ENCODE results near the gene STOML3.

Gene STOML3

DNA sequence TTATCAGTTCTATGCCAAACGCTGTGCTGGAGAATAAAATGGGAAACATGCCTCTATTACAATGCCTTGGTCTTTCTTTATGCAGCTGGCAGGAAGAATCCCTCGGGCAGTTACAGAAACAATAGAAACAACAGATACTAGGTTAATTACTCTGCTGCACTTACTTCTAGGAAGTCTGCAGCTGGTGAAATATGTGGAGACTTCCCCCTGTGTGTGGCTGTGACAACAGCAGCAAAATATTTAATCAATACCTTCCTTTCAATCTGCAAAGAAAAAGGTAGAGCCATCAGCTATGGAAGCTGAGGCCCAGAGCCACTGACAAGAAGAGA lies 9.9 kb downstream of the STOML3 start:
- DNase-seq, result no peak

DNA sequence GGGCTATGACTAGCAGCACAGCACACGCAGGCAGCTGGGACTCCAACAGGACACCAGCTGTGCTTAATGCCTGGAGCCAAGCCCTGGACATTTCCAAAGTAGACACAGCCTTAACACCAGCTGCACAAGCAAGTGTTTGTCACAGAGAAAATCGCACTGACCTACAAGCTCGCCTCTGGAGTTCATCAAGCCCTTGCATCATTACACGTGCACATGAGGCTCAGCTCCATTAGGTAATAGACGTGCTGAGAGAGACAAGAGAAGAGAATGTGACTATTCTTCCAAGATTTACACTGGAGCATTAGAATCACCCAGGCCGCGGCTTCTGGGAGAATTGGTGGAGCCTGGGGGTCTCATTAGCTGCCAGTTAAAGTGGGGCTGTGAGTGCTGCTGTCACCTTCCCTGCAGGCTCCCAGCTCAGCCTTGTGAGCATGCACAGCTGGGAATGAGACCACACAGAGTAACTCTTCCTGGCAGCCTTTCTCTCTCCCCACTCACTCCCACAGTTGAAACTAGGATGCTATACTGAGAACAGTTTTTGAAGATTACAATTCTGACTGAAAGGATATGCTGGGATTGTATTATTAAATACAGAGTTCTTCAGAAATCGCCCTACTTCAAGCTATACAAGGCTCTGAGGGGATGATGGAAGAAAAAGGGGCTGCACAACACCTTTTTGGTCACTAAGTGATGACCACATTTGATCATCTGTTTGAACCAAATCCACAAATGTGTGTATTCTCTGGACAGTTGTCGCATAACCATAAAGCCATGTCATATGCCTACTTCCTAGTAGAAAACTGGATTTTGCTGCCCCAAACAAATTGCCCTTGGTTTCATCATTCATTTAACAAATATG lies 10.5 kb downstream of the STOML3 start:
- DNase-seq, result peak in 1 of 2 experiments; percentile 1

- no peak for DNase-seq
Measured at GRCh38 chr13:38970380-38971051, 20.1 kb downstream of the STOML3 start.

- no peak for DNase-seq
Measured at GRCh38 chr13:38969187-38969586, 21.4 kb downstream of the STOML3 start.

GRCh38 chr13:38967446-38967845 lies 23.2 kb downstream of the STOML3 start:
- no peak for DNase-seq

- DNase-seq, result no peak
Measured at GRCh38 chr13:38965281-38965680, 25.4 kb downstream of the STOML3 start.

- DNase-seq, result no peak
Measured at GRCh38 chr13:38960175-38960574, 30.5 kb downstream of the STOML3 start.

- no peak for DNase-seq
Measured at GRCh38 chr13:38957794-38958592, 32.6 kb downstream of the STOML3 start.

GRCh38 chr13:38954844-38955243 lies 35.8 kb downstream of the STOML3 start:
- no peak for DNase-seq

DNA sequence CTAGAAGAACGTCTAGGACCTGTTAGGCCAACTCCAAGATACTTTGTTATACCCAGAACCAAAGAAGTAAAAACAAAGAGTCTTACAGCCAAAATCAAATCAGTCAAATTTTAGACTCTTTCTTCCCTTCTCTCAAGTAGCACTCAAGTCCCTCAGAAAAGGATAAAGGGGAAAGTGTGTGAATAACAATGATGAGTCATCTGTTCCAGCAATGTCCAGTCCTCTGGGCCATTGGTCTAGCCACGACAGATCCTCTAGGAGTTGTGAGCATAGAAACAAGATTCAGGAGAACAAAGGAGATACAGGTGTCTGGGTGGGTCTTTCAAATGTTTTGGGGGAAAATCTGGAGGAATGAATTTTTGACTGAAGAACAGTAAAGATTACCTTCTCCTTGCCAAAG lies 36.3 kb downstream of the STOML3 start:
- no peak for DNase-seq

DNA sequence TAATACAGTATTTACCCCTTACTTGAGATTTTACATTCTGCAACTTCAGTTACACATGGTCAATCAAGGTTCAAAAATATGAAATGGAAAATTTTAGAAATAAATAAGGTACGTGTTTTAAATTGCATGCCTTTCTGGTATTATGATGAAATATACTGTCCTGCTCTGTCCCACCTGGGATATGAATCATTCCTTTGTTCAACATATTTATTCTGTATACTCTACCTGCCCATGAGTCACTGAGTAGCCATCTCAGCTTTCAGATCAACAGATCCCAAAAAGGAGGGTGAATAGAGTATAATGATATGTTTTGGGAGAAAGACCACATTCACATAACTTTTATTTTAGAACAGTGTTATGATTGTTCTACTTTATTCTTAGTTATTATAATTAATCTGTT lies 37.8 kb downstream of the STOML3 start:
- DNase-seq, result no peak

DNA sequence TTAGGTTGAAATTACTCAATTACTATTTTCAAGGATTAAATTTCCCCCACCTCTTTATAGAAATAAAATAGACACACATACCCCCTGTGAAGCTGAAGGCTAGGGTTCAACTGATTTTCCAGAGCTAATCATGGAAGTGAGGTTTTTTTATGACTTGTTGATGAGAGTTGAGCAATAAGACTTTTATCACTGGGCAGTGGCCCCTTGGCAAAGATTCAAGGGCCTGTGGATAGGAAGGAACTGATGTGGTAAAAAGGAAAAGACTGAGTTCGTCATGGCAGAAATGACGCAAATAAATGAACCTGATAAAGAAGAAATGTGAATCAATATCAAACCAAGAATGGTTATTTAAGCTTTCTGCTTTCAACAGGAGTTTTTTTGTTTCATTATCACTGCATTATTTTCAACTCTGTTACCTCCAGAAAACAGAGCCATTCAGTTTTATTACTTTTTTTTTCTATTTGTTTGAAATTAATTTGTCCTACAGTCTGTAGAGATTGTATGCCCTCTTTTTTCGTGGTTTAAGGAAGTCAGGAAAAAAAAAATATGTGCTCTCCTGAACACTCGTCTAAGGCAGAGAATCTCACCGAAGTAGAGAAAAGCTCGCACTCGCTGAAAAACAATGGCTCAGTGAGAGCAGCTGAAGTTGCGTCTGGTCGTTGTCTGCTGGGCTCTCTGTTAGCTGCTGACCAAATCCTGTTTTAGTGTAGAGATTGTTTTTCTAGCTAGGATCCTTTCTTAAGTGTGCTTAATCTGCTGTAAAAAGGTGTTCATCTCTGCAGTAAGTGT lies 38.9 kb downstream of the STOML3 start:
- no peak for DNase-seq

DNA sequence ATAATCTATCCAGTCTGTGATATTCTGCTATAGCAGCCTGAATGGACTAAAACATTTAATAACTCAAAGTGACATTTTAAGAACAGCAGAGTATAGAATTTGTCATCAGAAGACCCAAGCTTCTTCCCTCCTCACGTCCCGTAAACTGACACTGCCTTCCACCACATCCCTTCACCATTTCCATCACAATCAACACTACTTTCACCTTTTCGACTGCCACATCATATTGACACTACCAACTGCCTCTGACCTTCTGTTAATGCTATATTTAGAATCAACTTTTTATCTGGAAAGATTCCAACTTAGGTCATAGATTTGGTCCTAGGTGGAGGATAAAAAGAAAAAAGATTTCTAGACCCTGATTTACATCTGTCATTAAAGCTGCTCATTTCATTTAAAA lies 39.6 kb downstream of the STOML3 start:
- no peak for DNase-seq

DNA sequence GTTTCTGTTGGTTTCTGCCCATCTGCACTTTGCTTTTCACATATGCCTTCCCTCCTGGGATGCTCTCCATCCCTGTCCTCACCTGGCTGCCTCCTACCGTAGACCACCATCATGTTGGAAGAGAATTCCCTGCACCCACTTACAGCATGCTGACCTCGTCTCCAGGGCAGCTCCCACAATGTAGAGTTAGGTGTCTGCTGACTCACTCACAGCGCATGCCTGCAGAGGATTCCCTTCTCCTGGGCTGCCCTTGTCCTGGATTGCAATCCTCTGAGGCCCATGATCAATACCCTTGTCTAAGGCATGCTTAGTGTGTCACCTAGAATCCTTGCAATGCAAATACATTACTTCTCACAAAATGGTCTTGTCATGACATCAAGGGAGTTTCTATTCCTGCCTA lies 43.6 kb downstream of the STOML3 start:
- DNase-seq, result no peak

DNA sequence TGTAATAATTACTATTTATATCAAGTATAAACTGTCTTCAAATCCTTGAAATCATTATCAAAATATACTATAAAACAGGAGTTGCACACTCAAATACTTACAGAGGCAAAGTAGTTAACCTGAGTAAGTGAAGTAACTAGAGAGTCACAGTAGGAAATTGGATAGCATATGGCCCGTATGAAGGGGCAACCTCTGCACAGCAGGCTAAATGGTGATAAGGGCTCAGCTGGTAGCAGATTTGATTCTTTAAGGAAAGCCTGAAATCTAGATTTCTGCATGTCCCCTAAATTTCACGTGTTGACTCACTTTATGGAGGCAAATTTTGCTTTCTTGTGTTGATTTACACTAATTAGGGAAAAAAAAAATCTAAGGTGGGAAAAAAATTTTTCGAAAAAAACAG lies 46.4 kb downstream of the STOML3 start:
- no peak for DNase-seq

DNA sequence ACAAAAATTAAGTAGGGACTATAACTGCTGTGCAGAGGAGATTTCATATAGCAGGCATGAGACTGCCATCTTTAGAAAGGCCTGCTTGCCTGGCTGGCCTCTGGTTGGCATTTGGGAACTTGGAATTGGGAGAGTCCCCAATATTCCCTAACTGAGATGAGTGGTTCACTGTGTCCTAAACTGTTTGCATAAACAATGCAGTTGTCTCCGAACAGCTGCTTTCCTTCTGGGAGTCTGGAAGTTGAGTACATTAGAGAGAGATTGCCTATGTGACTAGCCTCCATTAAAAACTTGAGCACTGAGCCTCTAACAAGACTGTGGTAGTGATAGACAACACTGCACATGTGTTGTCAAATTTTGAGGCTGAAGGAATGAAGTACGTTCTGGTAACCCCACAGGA lies 47.4 kb downstream of the STOML3 start:
- no peak for DNase-seq

GRCh38 chr13:38941353-38941945 lies 49.2 kb downstream of the STOML3 start:
- DNase-seq, result no peak

DNA sequence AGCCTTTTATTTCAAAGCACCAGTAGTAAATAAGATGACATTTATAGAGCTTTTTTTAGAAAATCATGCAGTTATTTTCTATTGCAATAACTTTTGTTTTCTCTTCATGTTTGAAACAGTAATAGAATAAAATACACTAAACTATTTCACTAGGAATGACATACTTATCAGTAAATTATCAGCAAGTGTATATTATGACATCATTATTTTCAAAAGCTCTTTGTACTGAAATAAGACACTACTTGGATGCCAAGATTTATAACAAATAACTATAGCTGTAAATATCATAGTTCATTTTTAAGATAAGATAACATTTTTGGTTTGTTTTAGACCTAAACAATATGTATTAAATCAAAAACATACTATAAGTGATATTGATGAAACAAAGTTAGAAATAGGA lies 56.8 kb downstream of the STOML3 start:
- no peak for DNase-seq

GRCh38 chr13:38922170-38922569 lies 68.5 kb downstream of the STOML3 start:
- DNase-seq, result no peak

DNA sequence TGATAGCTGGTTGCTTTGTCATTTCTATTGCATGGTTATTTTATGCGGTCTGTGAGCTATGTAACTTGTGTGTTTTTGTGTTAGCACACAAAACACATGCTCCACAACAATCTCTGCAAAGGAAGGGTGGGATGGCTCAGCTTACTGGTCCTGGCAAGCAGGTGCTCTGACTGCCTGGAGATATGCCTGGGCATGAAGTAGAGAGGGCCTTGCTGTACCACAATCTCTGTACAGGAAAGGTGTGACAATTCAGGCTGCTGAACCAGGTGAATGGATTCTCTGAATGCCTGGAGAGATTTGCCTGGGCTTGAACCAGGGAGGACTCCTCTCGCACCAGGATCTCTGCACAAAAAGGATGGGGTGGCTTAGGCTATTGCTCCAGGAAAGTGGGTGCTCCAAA lies 69.5 kb downstream of the STOML3 start:
- DNase-seq, result no peak
